ENCODE results near the gene PCGF2.

DNA sequence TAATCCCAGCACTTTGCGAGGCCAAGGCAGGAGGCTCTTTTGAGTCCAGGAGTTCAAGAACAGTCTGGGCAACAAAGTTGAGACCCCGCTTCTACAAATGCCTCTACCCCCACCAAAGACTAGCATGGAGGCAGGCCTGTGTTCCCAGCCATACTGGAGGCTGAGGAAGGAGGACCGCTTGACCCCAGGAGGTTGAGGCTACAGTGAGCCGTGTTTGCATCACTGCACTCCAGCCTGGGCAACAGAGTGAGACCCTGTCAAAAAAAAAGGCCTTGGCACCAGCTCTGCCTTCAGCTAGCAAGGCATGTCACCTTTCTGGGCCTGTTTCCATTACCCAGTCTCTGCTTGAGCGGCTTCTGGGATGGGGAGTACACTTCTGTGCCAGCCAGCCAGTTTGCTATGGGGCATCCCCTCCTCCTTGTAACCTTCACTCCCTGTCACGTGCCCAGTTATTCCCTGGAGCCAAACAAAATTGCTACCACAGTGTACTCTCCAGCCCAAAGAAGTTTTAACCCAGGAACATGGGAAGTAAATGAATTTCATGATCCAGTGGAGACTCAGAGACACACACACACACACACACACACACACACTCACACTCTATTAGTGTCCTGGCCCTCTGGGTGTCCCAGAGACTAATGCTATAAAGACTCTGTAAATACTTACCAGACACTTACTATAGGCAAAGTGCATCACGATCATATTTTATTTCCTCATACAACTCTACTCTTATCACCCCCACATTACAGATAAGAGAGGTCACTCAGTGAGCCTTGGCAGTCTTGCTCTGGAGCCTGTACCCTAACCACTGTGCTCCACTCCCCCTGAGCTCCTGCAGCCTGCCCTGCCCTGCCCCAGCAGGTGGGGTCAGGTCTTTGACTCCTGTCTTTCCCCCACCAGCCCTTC, 15.5 kb downstream of the PCGF2 start:
- TF ChIP-seq POLR2AphosphoS5 (IDR thresholded peaks at IDR 0.05; ENCODE audit: borderline replicate concordance, low read depth, low read length) = no peak
- TF ChIP-seq EZH2 (IDR thresholded peaks at IDR 0.05) = no peak
